GM18519 (cell line): ENCODE results near the gene USP36.

Experiments used
- ATAC-seq: cut with Tn5 transposase; IDR thresholded peaks from one replicate; pipeline ENCODE4 v1.9.1; 2021; ENCODE audit warnings: mild to moderate bottlenecking, moderate library complexity; ENCODE audit not compliant: unreplicated experiment, low FRiP score

Gene USP36

DNA sequence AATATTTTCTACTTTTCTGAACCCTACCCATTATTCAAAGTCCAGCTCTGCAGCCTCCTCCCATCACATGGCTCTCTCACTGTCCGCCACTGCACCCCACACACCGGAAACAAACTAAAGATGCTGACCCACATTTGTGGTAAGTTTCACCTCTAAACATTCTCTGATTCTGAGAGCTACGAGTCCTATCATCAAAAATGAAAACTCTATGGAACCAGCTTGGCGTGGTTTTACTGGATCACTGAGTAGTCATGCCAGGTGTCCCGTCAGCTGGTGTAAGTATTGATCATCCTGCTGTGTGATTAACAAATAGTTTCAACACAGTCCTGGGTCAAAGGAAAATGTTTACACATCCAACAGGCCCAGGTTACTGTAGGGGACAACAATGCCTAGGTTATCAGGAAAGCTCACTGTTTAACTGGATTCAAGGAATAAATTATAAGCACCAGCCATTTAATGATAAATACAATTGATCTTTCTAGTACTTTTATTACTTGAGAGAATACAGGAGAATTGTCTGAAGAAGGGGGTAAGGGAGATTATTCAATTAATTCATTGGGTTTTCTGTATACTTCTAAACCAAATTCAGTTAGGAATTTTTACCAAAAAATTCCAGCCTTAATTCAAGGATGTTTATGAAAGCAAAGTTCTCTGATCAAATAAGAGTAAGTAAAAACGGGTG, 92.4 kb downstream of the USP36 start:
- no peak for ATAC-seq

DNA sequence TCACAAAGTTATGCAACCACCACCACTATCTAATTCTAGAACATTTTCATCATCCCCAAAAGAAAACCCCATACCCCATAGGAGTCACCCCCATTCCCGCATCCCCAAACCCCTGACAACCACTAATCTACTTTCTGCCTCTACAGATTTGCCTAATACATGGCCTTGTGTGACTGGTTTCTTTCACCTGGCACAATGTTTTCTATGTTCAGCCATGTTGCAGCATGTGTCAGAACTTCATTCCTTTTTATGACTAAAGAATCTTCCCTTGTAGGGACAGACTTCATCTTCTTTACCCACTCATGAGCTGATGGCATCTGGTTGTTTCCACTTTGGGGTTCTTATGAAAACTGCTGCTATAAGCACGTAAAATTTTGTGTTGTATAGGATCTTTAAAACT, 93.1 kb downstream of the USP36 start:
- no peak for ATAC-seq

DNA sequence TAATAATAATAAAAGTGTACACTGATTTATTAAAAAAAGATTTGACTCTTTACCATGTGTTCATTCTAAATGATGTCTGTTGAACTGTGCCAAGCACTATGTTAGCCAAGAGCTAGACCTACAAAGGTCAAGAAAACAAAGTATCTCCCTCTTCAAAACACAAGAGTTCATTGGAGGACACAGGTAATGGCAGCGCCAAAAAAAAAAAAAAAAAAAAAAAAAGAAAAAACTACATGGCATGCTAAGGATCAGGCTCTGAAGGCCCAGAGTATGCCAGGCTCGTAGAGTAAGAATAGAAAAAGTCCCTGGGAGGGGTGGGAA, 93.7 kb downstream of the USP36 start:
- no peak for ATAC-seq

DNA sequence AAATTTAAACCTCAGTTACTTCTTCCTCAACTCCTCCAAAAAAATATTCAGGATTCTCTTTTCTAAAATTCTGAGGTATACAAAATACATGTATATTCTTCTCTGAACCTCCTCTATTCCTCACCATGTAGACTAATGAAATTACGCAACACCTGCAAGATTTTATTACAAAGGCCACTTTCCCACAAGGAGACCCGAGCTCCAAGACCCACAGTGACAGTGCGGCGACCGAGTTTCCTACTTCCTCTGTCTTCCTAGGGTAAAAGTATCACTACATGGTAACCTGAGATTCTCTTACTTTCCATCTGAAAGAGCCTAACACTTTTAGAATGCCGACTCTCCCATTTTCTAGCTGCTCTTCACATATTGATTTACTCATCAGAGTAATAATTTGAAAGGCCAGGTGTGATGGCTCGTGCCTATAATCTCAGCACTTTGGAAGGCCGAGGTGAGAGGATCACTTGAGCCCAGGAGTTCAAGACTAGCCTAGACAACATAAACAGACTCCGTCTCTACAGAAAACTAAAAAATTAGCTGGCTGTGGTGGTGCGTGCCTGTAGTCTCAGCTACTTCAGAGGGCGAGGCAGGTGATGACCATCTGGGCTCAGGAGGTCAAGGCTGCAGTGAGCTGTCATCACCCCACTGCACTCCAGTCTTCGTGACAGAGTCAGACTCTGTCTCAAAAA, 94.2 kb downstream of the USP36 start:
- ATAC-seq, result no peak
